GM18505 (cell line): ENCODE data around the gene NDRG3.
"Not testable (repeated sequence)": the region's sequence is repeated elsewhere in the genome, so short reads cannot be mapped to it uniquely, and the experiment has no call there.

Experiments
- ATAC-seq: cut with Tn5 transposase; IDR thresholded peaks from one replicate; pipeline ENCODE4 v1.9.1; 2021; ENCODE audit not compliant: unreplicated experiment
- POLR2A ChIP-seq: IDR thresholded peaks from 4 replicates; pipeline ENCODE4 v1.6.1; 2011; ENCODE audit warnings: borderline replicate concordance; ENCODE audit not compliant: insufficient read depth, insufficient read length; ENCODE audit errors: extremely low read depth

NDRG3 gene

GRCh38 chr20:36620917-36621316 is 125.0 kb downstream of the NDRG3 start:
- no peak for ATAC-seq
- TF ChIP-seq POLR2A = no peak

- no peak for TF ChIP-seq POLR2A
- ATAC-seq = no peak
These were observed 130.9 kb downstream of the NDRG3 start for GRCh38 chr20:36614781-36615557.

GRCh38 chr20:36613974-36614373 is 131.9 kb downstream of the NDRG3 start:
- no peak for TF ChIP-seq POLR2A
- ATAC-seq = no peak

- ATAC-seq = no peak
- TF ChIP-seq POLR2A = no peak
These were observed 134.3 kb downstream of the NDRG3 start for GRCh38 chr20:36611625-36612024.

GRCh38 chr20:36608388-36608728 is 137.5 kb downstream of the NDRG3 start:
- ATAC-seq = not testable (repeated sequence)

GRCh38 chr20:36607586-36608387 is 138.1 kb downstream of the NDRG3 start:
- ATAC-seq = no peak
- TF ChIP-seq POLR2A = no peak

- ATAC-seq = no peak
- no peak for TF ChIP-seq POLR2A
These were observed 139.5 kb downstream of the NDRG3 start for GRCh38 chr20:36606158-36607066.

GRCh38 chr20:36605399-36606157 is 140.3 kb downstream of the NDRG3 start, which contains the start of gene RAB5IF:
Gene RAB5IF, plus strand, starts transcription at chr20:36605779. Its CDS starts 173 bp downstream, at chr20:36605952.
- peak; percentile 81 for ATAC-seq
- peak; percentile 93 for TF ChIP-seq POLR2A

GRCh38 chr20:36604952-36605398 is 140.9 kb downstream of the NDRG3 start:
- ATAC-seq = peak; percentile 34
- no peak for TF ChIP-seq POLR2A
